Spinal cord (tissue), 10 donors: Measurements from ENCODE around the gene POU2AF3. TPM values are rescaled to one million over a fixed set of nuclear protein-coding genes. Genes with fewer than 3 reads are reported as not detected.

ENCODE experiments used
- DNase-seq, 6 donors: peaks; one replicate each; pipeline versions ENCODE4 v3.0.0 to v3.0.0-alpha.2; 2013 to 2015; ENCODE audit warnings: low spot score in 6 of 6, low read depth in 4 of 6
- H3K27ac ChIP-seq: one replicate; pipeline ENCODE4 v1.5.1; 2013; ENCODE audit warnings: low read depth, low read length, control low read depth
- H3K27me3 ChIP-seq: one replicate; pipeline ENCODE4 v1.6.1; 2013; ENCODE audit warnings: low read length; ENCODE audit not compliant: control insufficient read depth, insufficient read depth
- H3K36me3 ChIP-seq: one replicate; pipeline ENCODE4 v1.6.1; 2013; ENCODE audit warnings: low read length; ENCODE audit not compliant: control insufficient read depth, insufficient read depth
- H3K4me1 ChIP-seq: one replicate; pipeline ENCODE4 v1.6.1; 2013; ENCODE audit warnings: low read length; ENCODE audit not compliant: control insufficient read depth, insufficient read depth
- H3K4me3 ChIP-seq: one replicate; pipeline ENCODE4 v1.5.1; 2013; ENCODE audit warnings: low read depth, low read length, control low read depth
- H3K9me3 ChIP-seq: one replicate; pipeline ENCODE4 v1.6.1; 2013; ENCODE audit warnings: low read length; ENCODE audit not compliant: control insufficient read depth, insufficient read depth
- whole genome bisulfite sequencing: methylation state at CpG from one replicate; pipeline ENCODE4 v1.1.5; 2013; ENCODE audit warnings: missing lambda C conversion rate; ENCODE audit not compliant: insufficient coverage; 5-methylcytosine and 5-hydroxymethylcytosine counted together
- polyA plus RNA-seq, 2 donors: library from polyadenylated mRNA; unstranded; fragments of 120-200 nt; gene quantifications; one replicate each; pipeline ENCODE4 v1.2.1, GENCODE V29; 2013; ENCODE audit not compliant: insufficient read length in 2 of 2
- total RNA-seq, 2 donors: library from RNA; depleted of rRNA in 1 of 2; stranded (reverse); fragments of 120-200 nt in 1 of 2; fragments of >200 nt in 1 of 2; gene quantifications; one replicate each; pipeline versions ENCODE4 v1.2.3 to v1.2.4, GENCODE V29; 2013 to 2014
- donor health status: healthy.

The POU2AF3 gene
- total and polyA plus RNA-seq, 4 donors: 0.20 to 3.5 (median 2.6) TPM

GRCh38 chr11:111322534-111322933 lies 24.2 kb downstream of the POU2AF3 start:
- Histone ChIP-seq H3K27me3 (no peaks in the 10 kb centered on the region), H3K36me3 (no peaks in the 10 kb centered on the region), H3K27ac (no peak overlapping the region), H3K4me3 (no peak overlapping the region), H3K9me3 (no peaks in the 10 kb centered on the region), H3K4me1 (no peaks in the 10 kb centered on the region)
- DNase-seq: no peak
- 100% methylated on average over 1 of the region's 2 CpGs for WGBS

DNA sequence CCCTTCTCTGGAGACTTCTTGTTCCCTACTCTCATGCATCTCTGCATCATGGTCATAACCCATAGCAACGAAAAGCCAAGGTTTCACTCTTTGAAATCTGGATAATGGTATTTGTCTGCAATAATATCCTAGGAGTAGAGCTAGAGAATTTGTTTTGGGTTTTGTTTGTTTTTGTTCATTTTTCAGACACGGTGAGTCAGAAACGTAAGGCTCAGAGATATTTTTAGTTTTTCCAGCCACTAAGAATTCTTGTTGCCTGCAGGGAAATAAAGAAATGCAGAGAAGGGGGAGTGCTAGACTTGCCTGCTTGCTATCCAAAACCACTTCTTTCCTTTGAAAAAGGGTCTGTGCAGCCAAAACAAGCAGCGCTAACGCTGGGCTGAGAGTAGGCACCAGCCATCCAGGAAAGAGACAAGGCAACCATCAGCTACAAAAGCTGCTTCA lies 26.0 kb downstream of the POU2AF3 start:
- Histone ChIP-seq H3K4me3 (no peak overlapping the region), H3K27me3 (no peaks in the 10 kb centered on the region), H3K9me3 (no peaks in the 10 kb centered on the region), H3K36me3 (no peaks in the 10 kb centered on the region), H3K4me1 (peaks cover 7% of the 10 kb centered on the region), H3K27ac (no peak overlapping the region)
- 49% methylated on average over 4 of the region's 5 CpGs for WGBS
- peak in 1 of 6 donors; percentile 74 for DNase-seq

DNA sequence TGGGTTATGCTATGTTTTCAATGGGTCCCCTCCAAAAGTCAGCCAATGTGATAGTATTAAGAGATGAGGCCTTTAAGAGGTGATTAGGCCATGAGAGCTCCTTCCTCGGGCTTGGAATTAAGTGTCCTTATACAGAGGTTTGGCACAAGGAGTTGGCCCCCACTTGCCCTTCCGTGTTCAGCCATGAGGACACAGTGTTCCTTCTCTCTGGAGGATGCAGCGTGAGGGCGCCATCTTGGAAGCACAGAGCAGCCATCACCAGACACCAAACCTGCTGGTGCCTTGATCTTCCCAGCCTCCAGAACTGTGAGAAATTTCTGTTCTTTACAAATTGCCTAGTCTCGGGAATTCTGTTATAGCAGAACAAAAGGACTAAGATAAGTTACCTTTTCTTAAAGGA lies 26.9 kb downstream of the POU2AF3 start:
- Histone ChIP-seq H3K4me1 (peaks cover 10% of the 10 kb centered on the region), H3K9me3 (no peaks in the 10 kb centered on the region), H3K27ac (no peak overlapping the region), H3K27me3 (no peaks in the 10 kb centered on the region), H3K36me3 (no peaks in the 10 kb centered on the region), H3K4me3 (no peak overlapping the region)
- WGBS: 90% methylated on average over 2 of the region's 5 CpGs
- no peak for DNase-seq

DNA sequence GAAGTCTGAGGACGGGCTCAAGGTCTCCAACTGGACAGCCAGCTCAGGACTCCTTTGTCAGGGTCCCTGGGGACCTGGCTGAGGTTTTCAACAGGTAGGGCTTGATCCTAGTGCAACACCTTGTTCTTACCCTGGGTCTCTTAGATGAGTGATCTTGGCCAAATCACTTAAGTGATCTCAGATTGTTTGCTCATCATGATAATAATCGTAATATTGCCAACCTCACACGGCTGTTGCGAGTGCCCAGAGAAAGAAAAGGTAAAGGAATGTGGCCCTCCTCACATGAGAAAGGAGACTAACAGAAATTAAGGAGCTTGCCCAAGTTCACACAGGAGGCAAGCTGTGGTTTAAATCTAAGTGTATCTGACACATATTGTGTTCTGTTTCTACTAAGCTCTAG lies 28.5 kb downstream of the POU2AF3 start:
- Histone ChIP-seq H3K27ac (no peak overlapping the region), H3K9me3 (no peaks in the 10 kb centered on the region), H3K27me3 (no peaks in the 10 kb centered on the region), H3K4me3 (no peak overlapping the region), H3K4me1 (peaks cover 14% of the 10 kb centered on the region), H3K36me3 (no peaks in the 10 kb centered on the region)
- no peak for DNase-seq
- WGBS: 95% methylated on average over 4 of the region's 4 CpGs

- H3K4me3 ChIP-seq: no peak overlapping the region
- no peaks in the 10 kb centered on the region for H3K9me3 ChIP-seq
- DNase-seq: peak in 1 of 6 donors; percentile 67
- no peak overlapping the region for H3K27ac ChIP-seq
- H3K4me1 ChIP-seq: peaks cover 14% of the 10 kb centered on the region
- no peaks in the 10 kb centered on the region for H3K36me3 ChIP-seq
- 77% methylated on average over 6 of the region's 8 CpGs for WGBS
- no peaks in the 10 kb centered on the region for H3K27me3 ChIP-seq
Measured at GRCh38 chr11:111327908-111328624, 29.7 kb downstream of the POU2AF3 start.

DNA sequence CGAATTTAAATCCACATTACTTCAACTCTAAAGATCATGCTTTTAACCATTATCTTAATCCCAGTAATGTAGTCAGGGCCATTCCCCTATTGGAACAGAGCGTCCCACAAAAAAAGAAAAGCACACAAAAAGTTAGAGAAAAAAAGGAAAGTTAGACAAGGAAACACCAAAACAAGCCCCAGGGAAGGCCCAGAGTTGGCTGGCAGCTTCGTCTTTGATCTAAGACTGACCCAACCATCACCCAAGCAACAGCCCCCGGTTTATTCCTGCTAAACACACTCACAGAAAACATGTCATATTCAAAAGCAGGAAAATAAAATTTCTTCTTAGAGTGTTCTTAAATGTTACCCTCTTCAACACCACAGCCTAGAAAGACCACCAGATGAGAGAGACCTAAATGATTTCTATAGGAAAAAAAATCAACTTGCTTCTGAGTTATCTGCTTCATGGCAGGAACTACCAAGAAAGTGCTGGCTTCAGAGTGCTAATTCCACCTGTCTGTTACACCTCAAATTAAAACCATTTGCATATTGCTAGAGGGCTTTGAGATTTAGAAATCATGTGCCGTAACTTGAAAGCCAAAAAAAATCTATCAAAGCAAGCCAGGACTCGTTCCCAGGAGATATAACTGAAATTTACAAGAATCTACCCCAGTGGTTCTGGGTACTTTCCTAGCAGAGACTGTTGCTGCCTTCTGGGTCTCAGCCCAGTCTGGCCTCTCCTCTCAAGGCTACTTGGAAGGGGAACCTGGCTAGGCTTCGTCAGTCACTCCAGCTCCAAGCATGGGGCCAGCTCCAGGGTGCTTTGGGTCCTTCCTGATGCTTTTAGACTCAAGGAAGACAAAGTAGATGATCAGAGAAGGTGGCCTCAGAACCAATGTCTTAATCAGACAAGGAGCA lies 31.2 kb downstream of the POU2AF3 start:
- 70% methylated on average over 1 of the region's 7 CpGs for WGBS
- H3K4me1 ChIP-seq: peaks cover 14% of the 10 kb centered on the region
- peak in 1 of 6 donors; percentile 62 for DNase-seq
- H3K9me3 ChIP-seq: no peaks in the 10 kb centered on the region
- no peaks in the 10 kb centered on the region for H3K27me3 ChIP-seq
- no peaks in the 10 kb centered on the region for H3K36me3 ChIP-seq
- H3K4me3 ChIP-seq: no peak overlapping the region
- peak overlapping the region; percentile 19 for H3K27ac ChIP-seq

DNA sequence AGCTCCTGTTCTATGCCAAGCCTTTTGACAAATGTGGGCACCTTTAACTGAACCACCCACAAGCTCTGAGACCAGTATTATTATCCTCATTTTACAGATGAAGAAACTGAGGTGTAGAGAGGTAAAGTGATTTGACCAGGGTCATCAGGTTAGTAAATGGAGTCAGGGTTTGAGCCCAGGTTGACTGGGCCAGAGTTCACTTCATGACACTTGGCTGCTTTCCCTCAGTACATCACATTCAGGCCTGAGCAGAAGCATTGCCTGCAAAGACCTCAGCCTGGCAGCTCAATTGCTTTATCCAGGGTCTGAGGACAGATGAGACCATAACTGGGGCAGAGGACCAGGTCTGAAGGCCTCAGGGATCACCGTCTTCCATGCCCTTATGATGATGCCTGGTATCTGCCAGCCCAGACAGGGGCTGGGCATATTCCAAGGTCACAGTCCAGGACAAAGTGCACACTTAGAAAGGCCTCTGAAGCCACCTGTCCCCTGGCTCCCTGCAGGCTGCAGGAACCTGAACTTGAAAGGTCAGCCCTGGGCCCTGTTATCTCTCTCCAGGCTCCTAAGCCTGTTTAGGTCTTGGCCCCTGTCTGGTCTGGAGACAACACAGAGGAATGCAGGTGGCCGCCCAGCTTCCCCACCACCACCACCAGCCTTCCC lies 32.0 kb downstream of the POU2AF3 start:
- no peaks in the 10 kb centered on the region for H3K9me3 ChIP-seq
- H3K4me1 ChIP-seq: peaks cover 14% of the 10 kb centered on the region
- no peak overlapping the region for H3K4me3 ChIP-seq
- DNase-seq: no peak
- H3K27me3 ChIP-seq: no peaks in the 10 kb centered on the region
- no peaks in the 10 kb centered on the region for H3K36me3 ChIP-seq
- no peak overlapping the region for H3K27ac ChIP-seq
- 95% methylated on average over 1 of the region's 2 CpGs for WGBS

GRCh38 chr11:111331711-111332479 lies 33.5 kb downstream of the POU2AF3 start:
- H3K27ac ChIP-seq: no peak overlapping the region
- H3K4me1 ChIP-seq: peaks cover 14% of the 10 kb centered on the region
- no peak overlapping the region for H3K4me3 ChIP-seq
- 64% methylated on average over 2 of the region's 4 CpGs for WGBS
- H3K36me3 ChIP-seq: no peaks in the 10 kb centered on the region
- DNase-seq: peak in 1 of 6 donors; percentile 49
- no peaks in the 10 kb centered on the region for H3K9me3 ChIP-seq
- no peaks in the 10 kb centered on the region for H3K27me3 ChIP-seq
